Neural progenitor cell (in vitro differentiated cells): Measurements from ENCODE around the gene ANKRD2.

Source experiments
- EZH2 ChIP-seq: fragments of 200-600 bp; sonication (generic); IDR thresholded peaks from 2 replicates; pipeline ENCODE4 v1.6.1; 2017; ENCODE audit warnings: antibody characterized with exemption, mild to moderate bottlenecking, moderate library complexity
- TF ChIP-seq, protein P1 (sequence below): fragments of 200-600 bp; sonication (generic); IDR thresholded peaks from 2 replicates; pipeline ENCODE4 v1.5.1; 2017; ENCODE audit warnings: antibody characterized with exemption, mild to moderate bottlenecking

DNA sequence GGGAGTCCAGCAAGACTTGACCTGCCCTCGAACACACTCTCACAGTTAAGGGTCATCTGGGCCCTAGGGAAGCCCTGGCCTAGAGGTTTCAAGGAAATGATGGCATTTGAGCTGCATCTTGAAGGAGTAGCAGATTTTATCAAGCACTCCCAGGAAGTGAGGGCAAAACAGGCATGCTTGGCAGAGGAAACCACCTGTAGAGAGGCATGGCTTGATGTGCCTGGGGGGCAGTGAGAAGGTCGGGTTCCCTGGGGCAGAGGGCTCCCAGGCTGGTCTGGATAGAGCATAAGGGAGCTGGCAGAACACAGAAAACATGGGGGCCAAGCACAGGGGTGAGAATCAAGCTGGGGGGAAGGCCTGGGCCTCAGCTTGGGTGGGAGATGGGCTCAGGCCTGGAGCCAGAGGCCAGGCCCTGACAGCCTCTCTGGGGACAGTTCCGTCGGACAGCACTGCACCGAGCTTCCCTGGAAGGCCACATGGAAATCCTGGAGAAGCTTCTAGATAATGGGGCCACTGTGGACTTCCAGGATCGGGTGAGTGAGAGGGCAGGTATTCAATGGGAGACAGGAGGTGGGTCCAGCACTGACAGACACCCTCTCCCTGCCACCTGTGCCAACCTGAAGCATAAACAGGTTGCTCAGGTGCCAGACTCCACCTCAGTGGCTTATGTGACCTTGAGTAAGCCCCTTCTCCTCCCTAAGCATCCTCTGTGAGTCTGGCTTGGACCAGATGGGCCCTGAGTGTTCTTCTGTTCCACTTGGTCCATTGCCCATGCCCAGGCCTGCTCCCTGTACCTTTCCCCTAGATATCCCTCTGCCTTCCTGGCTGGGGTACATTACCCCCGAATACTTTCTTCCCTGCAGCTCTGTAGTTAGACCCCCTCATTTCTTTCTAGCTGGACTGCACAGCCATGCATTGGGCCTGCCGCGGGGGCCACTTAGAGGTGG lies 8.1 kb downstream of the ANKRD2 start:
- TF ChIP-seq, protein P1, sequence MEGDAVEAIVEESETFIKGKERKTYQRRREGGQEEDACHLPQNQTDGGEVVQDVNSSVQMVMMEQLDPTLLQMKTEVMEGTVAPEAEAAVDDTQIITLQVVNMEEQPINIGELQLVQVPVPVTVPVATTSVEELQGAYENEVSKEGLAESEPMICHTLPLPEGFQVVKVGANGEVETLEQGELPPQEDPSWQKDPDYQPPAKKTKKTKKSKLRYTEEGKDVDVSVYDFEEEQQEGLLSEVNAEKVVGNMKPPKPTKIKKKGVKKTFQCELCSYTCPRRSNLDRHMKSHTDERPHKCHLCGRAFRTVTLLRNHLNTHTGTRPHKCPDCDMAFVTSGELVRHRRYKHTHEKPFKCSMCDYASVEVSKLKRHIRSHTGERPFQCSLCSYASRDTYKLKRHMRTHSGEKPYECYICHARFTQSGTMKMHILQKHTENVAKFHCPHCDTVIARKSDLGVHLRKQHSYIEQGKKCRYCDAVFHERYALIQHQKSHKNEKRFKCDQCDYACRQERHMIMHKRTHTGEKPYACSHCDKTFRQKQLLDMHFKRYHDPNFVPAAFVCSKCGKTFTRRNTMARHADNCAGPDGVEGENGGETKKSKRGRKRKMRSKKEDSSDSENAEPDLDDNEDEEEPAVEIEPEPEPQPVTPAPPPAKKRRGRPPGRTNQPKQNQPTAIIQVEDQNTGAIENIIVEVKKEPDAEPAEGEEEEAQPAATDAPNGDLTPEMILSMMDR, result no peak
- no peak for TF ChIP-seq EZH2
